VCaP (cell line): ENCODE data around the gene SUCO.

ENCODE experiments used
- H3K27ac ChIP-seq: fragments of 450-650 bp; 2 replicates; pipeline ENCODE4 v1.5.1; 2017
- TF ChIP-seq, protein P1 (sequence below): fragments of 450-650 bp; conservative IDR thresholded peaks from 2 replicates; pipeline ENCODE4 v1.5.1; 2017; ENCODE audit warnings: mild to moderate bottlenecking, moderate library complexity

Gene SUCO

DNA sequence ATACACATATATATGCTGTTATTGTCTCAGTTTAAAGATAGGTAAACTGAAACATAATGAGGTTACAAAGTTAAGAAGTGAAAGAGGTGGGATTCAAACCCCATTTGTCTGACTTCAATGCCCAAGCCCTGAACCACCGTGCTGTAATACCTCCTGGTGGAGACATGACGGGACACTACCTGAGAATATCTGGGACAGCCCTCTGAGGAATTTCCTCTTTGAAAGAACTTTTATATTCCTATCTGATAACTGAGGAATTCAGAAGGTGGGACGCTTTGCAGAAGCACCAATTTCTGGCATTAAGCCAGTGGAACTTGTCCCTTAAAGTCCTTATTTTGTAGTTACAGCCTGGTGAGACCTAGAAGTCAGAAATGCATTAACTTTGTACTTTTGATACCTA is 93.9 kb downstream of the SUCO start:
- TF ChIP-seq, protein P1, sequence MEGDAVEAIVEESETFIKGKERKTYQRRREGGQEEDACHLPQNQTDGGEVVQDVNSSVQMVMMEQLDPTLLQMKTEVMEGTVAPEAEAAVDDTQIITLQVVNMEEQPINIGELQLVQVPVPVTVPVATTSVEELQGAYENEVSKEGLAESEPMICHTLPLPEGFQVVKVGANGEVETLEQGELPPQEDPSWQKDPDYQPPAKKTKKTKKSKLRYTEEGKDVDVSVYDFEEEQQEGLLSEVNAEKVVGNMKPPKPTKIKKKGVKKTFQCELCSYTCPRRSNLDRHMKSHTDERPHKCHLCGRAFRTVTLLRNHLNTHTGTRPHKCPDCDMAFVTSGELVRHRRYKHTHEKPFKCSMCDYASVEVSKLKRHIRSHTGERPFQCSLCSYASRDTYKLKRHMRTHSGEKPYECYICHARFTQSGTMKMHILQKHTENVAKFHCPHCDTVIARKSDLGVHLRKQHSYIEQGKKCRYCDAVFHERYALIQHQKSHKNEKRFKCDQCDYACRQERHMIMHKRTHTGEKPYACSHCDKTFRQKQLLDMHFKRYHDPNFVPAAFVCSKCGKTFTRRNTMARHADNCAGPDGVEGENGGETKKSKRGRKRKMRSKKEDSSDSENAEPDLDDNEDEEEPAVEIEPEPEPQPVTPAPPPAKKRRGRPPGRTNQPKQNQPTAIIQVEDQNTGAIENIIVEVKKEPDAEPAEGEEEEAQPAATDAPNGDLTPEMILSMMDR: no peak
- H3K27ac ChIP-seq: no peak overlapping the region

DNA sequence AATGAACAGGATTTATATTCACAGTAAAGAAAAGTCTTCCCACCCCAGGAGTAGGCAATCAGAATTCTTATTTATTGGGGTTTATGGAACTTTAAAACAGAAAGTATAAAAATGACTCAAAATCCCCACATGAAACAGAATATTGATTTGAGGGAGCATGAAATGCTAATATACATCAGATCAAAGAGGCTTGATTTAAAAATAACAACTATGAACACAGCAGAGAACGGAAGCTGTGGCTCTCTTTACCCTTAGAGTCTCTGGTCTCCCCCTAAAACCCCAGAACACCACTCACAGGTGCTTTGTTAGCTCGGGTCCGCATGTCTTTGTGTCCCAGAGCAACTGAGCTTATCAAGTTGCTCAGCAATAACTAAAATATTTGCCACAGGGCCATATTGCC is 94.8 kb downstream of the SUCO start:
- TF ChIP-seq, protein P1: no peak
- no peak overlapping the region for H3K27ac ChIP-seq

DNA sequence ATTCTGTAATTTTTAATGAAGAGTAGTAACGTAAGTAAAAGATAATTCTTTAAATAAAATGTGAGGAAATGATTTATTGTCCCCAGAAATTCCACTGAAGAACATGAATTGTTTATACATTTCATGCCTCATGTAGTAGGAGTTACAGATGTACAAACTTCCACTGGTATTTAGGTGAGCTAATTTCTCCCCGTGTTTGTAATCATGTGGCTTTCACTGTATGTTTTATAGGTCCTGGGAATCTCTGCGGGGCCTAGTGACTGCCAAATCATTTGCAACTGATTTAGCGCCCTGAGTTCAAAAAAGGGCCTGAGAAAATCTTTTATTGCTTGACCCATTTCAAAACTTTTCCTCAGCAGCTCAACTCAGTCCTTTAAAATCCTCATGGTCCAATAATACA is 95.5 kb downstream of the SUCO start:
- H3K27ac ChIP-seq: no peak overlapping the region
- TF ChIP-seq, protein P1: no peak

DNA sequence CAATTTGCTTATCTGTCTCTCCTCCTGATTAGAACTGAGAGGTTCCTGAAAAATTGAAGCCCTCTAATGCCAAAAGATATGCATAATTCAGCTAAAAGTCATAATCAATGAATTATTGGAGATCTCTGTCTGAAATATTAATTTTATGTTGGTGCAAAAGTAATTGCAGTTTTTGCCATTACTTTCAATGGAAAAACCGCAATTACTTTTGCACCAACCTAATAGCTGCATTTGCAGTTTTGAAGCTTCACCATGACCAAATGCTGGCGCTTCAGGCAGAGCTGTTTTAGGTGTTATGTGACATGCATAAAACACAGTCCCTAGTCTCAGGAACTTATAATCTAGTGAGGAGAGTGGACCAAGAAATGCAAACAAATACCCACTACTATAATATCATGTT is 96.2 kb downstream of the SUCO start:
- no peak overlapping the region for H3K27ac ChIP-seq
- TF ChIP-seq, protein P1: no peak

DNA sequence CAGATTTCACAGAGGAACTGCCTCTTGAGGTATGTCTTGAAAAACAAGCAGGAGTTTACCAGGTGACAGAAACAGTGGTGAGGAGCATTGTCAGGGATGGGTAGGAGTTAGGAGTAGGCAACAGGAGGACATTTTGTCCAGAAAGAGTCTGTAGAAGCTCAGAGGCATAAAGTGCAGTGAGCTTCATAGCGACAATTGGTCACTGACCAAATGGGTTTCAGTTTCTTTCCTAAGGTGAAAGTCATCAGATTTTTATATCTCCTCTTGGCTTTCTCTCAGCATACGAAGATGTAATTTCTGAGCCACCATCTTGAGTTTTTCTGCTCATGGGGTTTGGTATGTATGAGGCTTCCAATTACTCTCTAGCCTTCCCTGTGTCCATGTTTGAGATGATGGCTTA is 96.7 kb downstream of the SUCO start:
- no peak overlapping the region for H3K27ac ChIP-seq
- TF ChIP-seq, protein P1: no peak

DNA sequence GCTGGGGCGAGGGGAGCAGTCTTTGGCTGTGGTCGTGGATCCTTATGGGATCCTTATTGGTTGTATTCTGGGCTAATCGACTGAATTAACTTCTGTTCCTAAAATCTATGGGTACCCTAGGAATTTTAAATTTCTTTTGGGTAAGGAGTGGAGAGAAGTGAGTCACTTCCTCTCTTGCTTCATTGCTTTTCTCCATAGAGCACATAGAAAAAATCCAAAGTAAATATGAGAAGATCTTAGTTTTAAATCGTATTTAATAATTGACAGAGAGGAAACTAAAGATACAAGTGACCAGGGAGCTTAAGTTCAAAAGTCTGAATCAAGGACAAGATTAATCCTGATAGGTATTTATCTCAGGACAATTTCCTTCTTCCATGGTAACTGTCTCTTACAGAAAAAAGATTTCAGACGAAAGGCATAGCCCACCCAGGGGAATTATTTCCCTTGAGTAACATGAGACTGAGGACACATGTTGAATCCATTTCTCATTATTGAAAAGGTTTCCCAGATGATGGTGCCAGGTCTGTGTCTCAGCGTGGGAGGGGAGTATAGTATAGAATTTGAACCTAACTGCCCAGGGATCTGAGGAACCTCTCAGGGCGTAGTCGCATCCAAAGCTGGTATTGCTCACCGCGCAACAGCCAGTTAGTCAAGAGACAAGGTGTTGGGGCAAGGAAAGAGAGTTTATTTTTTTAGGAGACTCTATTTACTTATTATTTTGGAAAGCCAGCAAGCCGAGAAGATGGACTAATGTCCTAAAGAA is 97.3 kb downstream of the SUCO start:
- TF ChIP-seq, protein P1: no peak
- no peak overlapping the region for H3K27ac ChIP-seq

DNA sequence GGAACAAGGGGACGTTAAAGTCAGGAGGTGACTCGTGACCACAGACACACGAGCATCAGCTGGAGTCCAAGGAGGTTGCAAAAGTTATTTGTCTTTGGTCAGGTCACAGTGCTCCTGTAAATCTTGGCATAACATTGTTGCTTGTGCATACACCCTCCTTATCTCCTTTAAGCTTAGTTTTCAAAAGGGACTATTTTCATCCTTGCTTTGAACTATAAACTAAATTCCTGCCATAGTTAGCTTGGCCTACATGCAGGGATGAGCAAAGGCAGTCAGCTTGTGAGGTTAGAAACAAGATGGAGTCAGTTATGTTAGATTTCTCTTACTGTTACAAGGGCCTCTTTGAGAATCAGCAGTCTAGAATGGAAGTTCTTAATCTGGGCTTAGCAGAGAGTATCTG is 97.9 kb downstream of the SUCO start:
- H3K27ac ChIP-seq: no peak overlapping the region
- TF ChIP-seq, protein P1: no peak
